IMR-90 (cell line): ENCODE data around the gene ARSB.

Experiments
- BHLHE40 ChIP-seq: fragments of 150-350 bp; IDR thresholded peaks from 2 replicates; pipeline ENCODE4 v1.6.1; 2016; ENCODE audit warnings: mild to moderate bottlenecking, low read depth, low read length
- CTCF ChIP-seq: conservative IDR thresholded peaks from 2 replicates; pipeline ENCODE4 v1.5.1; 2012; ENCODE audit warnings: mild to moderate bottlenecking, low read depth, low read length, improper control_type of control experiment
- MAZ ChIP-seq: IDR thresholded peaks from 2 replicates; pipeline ENCODE4 v1.6.1; 2012; ENCODE audit warnings: low read depth, mild to moderate bottlenecking, low read length, improper control_type of control experiment, moderate library complexity, borderline replicate concordance
- POLR2A ChIP-seq: IDR thresholded peaks from 2 replicates; pipeline ENCODE4 v1.6.1; 2012; ENCODE audit warnings: mild to moderate bottlenecking, low read depth, low read length
- RAD21 ChIP-seq: IDR thresholded peaks from 2 replicates; pipeline ENCODE4 v1.6.1; 2012; ENCODE audit warnings: low read length, improper control_type of control experiment
- SMC3 ChIP-seq: fragments of 150-350 bp; IDR thresholded peaks from 2 replicates; pipeline ENCODE4 v1.6.1; 2016; ENCODE audit warnings: low read depth, mild to moderate bottlenecking, antibody characterized with exemption, low read length, moderate library complexity
- USF2 ChIP-seq: fragments of 150-350 bp; IDR thresholded peaks from 2 replicates; pipeline ENCODE4 v1.6.1; 2017; ENCODE audit warnings: mild to moderate bottlenecking, antibody characterized with exemption, low read length, low read depth

GRCh38 chr5:78746021-78746770 is 238.9 kb downstream of the ARSB start:
- TF ChIP-seq CTCF (no peak), POLR2A (no peak), SMC3 (no peak), USF2 (no peak), RAD21 (no peak), MAZ (no peak), BHLHE40 (no peak)
